GM10248 (cell line): ENCODE measurements around the gene TBC1D25.

Source experiments
- CTCF ChIA-PET: fragments of 300-600 bp; sonication (Branson Sonifier 250); formaldehyde crosslinking; extraction: SDS; loops from one replicate; lab custom pipeline; 2021; ENCODE audit warnings: antibody characterized with exemption; lab: Yijun Ruan, JAX
- POLR2A ChIA-PET: fragments of 350-650 bp; sonication (Branson Sonifier 250); formaldehyde crosslinking; extraction: SDS; loops from one replicate; lab custom pipeline; 2020; ENCODE audit warnings: antibody characterized with exemption; lab: Yijun Ruan, JAX
- DNase-seq: peaks from one replicate; pipeline ENCODE4 v3.0.0; 2012; ENCODE audit errors: extremely low spot score
- CTCF ChIP-seq: IDR thresholded peaks from 2 replicates; pipeline ENCODE4 v1.5.1; 2012; ENCODE audit warnings: mild to moderate bottlenecking, low read depth; ENCODE audit errors: extremely low read depth, missing control alignments, control extremely low read depth

Gene TBC1D25

GRCh38 chrX:48592971-48593370 is 53.5 kb downstream of the TBC1D25 start:
- no peak for TF ChIP-seq CTCF
- DNase-seq = no peak
- POLR2A ChIA-PET = no interaction called here
- CTCF ChIA-PET = no interaction called here

- ChIA-PET POLR2A (interaction anchor here (0.7 kb wide), 1 partner anchor 18 kb away, joined by 4 read pairs; no protein-coding TSS in a partner anchor), CTCF (no interaction called here)
Observed at GRCh38 chrX:48595929-48596328, 56.4 kb downstream of the TBC1D25 start.

GRCh38 chrX:48597353-48598264 is 58.1 kb downstream of the TBC1D25 start, which contains the start of gene WDR13:
Gene WDR13 (plus strand): TSS chrX:48597492. CDS start chrX:48597997, 505 bp downstream.
- DNase-seq = peak; percentile 89
- CTCF ChIA-PET = interaction anchor here (0.9 to 1.3 kb wide), 2 partner anchors 8 to 58 kb away, joined by 3 read pairs; partner anchors contain the start of gene TBC1D25
- POLR2A ChIA-PET = no interaction called here
- no peak for TF ChIP-seq CTCF

More at GRCh38 chrX:48595929-48596328, 56.4 kb downstream of the TBC1D25 start:
- TF ChIP-seq CTCF = no peak
- DNase-seq = no peak

GRCh38 chrX:48598614-48599013 is 59.1 kb downstream of the TBC1D25 start:
- TF ChIP-seq CTCF = no peak
- CTCF ChIA-PET = interaction anchor here (0.9 to 1.3 kb wide), 2 partner anchors 9 to 59 kb away, joined by 3 read pairs; partner anchors contain the start of gene TBC1D25
- POLR2A ChIA-PET = interaction anchor here (0.5 to 0.6 kb wide), 2 partner anchors 385 to 506 kb away, joined by 3 read pairs; no protein-coding TSS in a partner anchor
- no peak for DNase-seq

- DNase-seq = no peak
- TF ChIP-seq CTCF = no peak
- CTCF ChIA-PET = no interaction called here
- POLR2A ChIA-PET = no interaction called here
Observed at GRCh38 chrX:48599341-48599740, 59.8 kb downstream of the TBC1D25 start.

- ChIA-PET POLR2A (no interaction called here), CTCF (no interaction called here)
- TF ChIP-seq CTCF = no peak
- DNase-seq = no peak
Observed at GRCh38 chrX:48600226-48600625, 60.7 kb downstream of the TBC1D25 start.
